GM12878 (cell line): ENCODE data around the gene ZSWIM5. TPM values are rescaled to one million over a fixed set of nuclear protein-coding genes. Genes with fewer than 3 reads are reported as not detected.

ENCODE experiments used
- ATAC-seq: fragments of 200-7000 bp; cut with Tn5 transposase; 3 replicates; pipeline ENCODE4 v1.9.1; 2020; ENCODE audit warnings: mild to moderate bottlenecking, moderate library complexity
- BruUV-seq: library from RNA; stranded (reverse); fragments of 400-500 nt; replicated peaks from 2 replicates; lab custom pipeline; 2021; lab: Mats Ljungman, UMichigan
- CTCF ChIA-PET: fragments of 300-600 bp; sonication (Branson Sonifier 250); formaldehyde crosslinking; extraction: SDS; loops from one replicate; lab custom pipeline; 2021; ENCODE audit warnings: inconsistent platforms; lab: Yijun Ruan, JAX
- POLR2A ChIA-PET: fragments of 350-600 bp; formaldehyde crosslinking; extraction: SDS; loops from one replicate; lab custom pipeline; 2021; ENCODE audit warnings: inconsistent platforms; lab: Charles Lee
- RAD21 ChIA-PET: fragments of 300-600 bp; sonication (Branson Sonifier 250); formaldehyde crosslinking; loops from one replicate; lab custom pipeline; 2023; ENCODE audit warnings: antibody characterized with exemption; ENCODE audit not compliant: unreplicated experiment; lab: Charles Lee
- SMC1A ChIA-PET: fragments of 300-600 bp; sonication (Branson Sonifier 250); formaldehyde crosslinking; loops from one replicate; lab custom pipeline; 2023; ENCODE audit not compliant: unreplicated experiment, uncharacterized antibody; lab: Charles Lee
- DNase-seq: peaks from one replicate; pipeline ENCODE4 v3.0.0-alpha.2; 2011; ENCODE audit warnings: low read depth, low spot score
- FAIRE-seq: peaks from 3 replicates; lab custom pipeline; 2011; peaks lifted over from hg19 to GRCh38; lab: Jason Lieb, UNC
- H2AFZ ChIP-seq: 2 replicates; pipeline ENCODE4 v1.6.0; 2011; ENCODE audit warnings: low read depth, low read length, control low read depth; ENCODE audit not compliant: control insufficient read depth
- H3K27ac ChIP-seq: 2 replicates; pipeline ENCODE4 v1.5.1; 2011; ENCODE audit warnings: control low read depth; ENCODE audit not compliant: control insufficient read depth, insufficient read depth
- H3K27me3 ChIP-seq, 2 experiments: replicated peaks in 1 of 2; 2 replicates each; pipeline versions ENCODE4 v1.6.0 to v1.6.1; 2011; ENCODE audit warnings: low read length in 1 of 2; ENCODE audit not compliant: control insufficient read depth in 2 of 2, insufficient read depth in 2 of 2
- H3K36me3 ChIP-seq, 2 experiments: 2 replicates each; pipeline ENCODE4 v1.5.1; 2011; ENCODE audit warnings: low read length in 1 of 2; ENCODE audit not compliant: control insufficient read depth in 2 of 2, insufficient read depth in 2 of 2
- H3K4me1 ChIP-seq: 2 replicates; pipeline ENCODE4 v1.6.1; 2011; ENCODE audit warnings: mild to moderate bottlenecking, low read length, moderate library complexity, mixed read lengths; ENCODE audit not compliant: control insufficient read depth, insufficient read depth
- H3K4me2 ChIP-seq: 2 replicates; pipeline ENCODE4 v1.6.0; 2011; ENCODE audit warnings: control low read depth; ENCODE audit not compliant: control insufficient read depth, insufficient read depth
- H3K4me3 ChIP-seq: fragments of 200-600 bp; sonication (generic); 2 replicates; pipeline ENCODE4 v1.5.1; 2016
- H3K79me2 ChIP-seq: 2 replicates; pipeline ENCODE4 v1.6.0; 2011; ENCODE audit warnings: low read length; ENCODE audit not compliant: control insufficient read depth, insufficient read depth
- H3K9ac ChIP-seq: 2 replicates; pipeline ENCODE4 v1.8.0; 2011; ENCODE audit warnings: low read length, control low read depth, mixed read lengths; ENCODE audit not compliant: control insufficient read depth, insufficient read depth
- H3K9me3 ChIP-seq: replicated peaks from 3 replicates; pipeline ENCODE4 v1.5.1; 2011; ENCODE audit warnings: mild to moderate bottlenecking, low read length; ENCODE audit not compliant: control insufficient read depth, insufficient read depth
- H4K20me1 ChIP-seq: 2 replicates; pipeline ENCODE4 v1.6.0; 2011; ENCODE audit not compliant: control insufficient read depth, insufficient read depth
- CHD2 ChIP-seq: IDR thresholded peaks from 2 replicates; pipeline ENCODE4 v1.6.1; 2011; ENCODE audit warnings: low read depth, low read length, improper control_type of control experiment, borderline replicate concordance
- EGR1 ChIP-seq, 2 experiments: IDR thresholded peaks; 1 replicate in 1 of 2; 2 replicates in 1 of 2; pipeline ENCODE4 v1.6.1; 2011 to 2012; ENCODE audit warnings: low read depth in 2 of 2, low read length in 2 of 2, borderline replicate concordance in 1 of 2, mild to moderate bottlenecking in 1 of 2, moderate library complexity in 1 of 2
- FOXM1 ChIP-seq: IDR thresholded peaks from 2 replicates; pipeline ENCODE4 v1.6.1; 2012; ENCODE audit warnings: low read depth, mild to moderate bottlenecking, inconsistent platforms, low read length, moderate library complexity
- NFYB ChIP-seq: IDR thresholded peaks from 2 replicates; pipeline ENCODE4 v1.6.1; 2011; ENCODE audit warnings: low read depth, mild to moderate bottlenecking, low read length, improper control_type of control experiment, moderate library complexity; ENCODE audit not compliant: insufficient read depth
- POLR2AphosphoS2 ChIP-seq: IDR thresholded peaks from 2 replicates; pipeline ENCODE4 v1.6.1; 2011; ENCODE audit warnings: low read depth, mild to moderate bottlenecking, low read length, improper control_type of control experiment, moderate library complexity
- RCOR1 ChIP-seq: conservative IDR thresholded peaks from 2 replicates; pipeline ENCODE4 v1.6.1; 2012; ENCODE audit warnings: low read depth, low read length, improper control_type of control experiment
- SMC3 ChIP-seq: IDR thresholded peaks from 2 replicates; pipeline ENCODE4 v1.6.1; 2011; ENCODE audit warnings: low read length, improper control_type of control experiment, borderline replicate concordance
- SUZ12 ChIP-seq: fragments of 200-600 bp; sonication (generic); IDR thresholded peaks from one replicate; pipeline ENCODE4 v1.6.1; 2018; ENCODE audit warnings: antibody characterized with exemption, mild to moderate bottlenecking; ENCODE audit not compliant: unreplicated experiment
- ZNF217 ChIP-seq: fragments of 450-650 bp; IDR thresholded peaks from 2 replicates; pipeline ENCODE4 v1.6.1; 2017; ENCODE audit warnings: antibody characterized with exemption, mild to moderate bottlenecking
- WGBS: methylation state at CpG from one replicate; pipeline ENCODE4 v1.1.6; 2016; ENCODE audit warnings: low lambda C conversion rate; ENCODE audit not compliant: insufficient replicate concordance, insufficient coverage; ENCODE audit errors: missing lambda C conversion rate; 5-methylcytosine and 5-hydroxymethylcytosine counted together
- in situ Hi-C: fragments of 300-500 bp; cut with MboI; formaldehyde crosslinking; loops from 9 replicates; pipeline ENCODE4 v1.14.3; 2018; ENCODE audit warnings: mixed read lengths
- intact Hi-C: fragments of 100-400 bp; cut with micrococcal nuclease; formaldehyde crosslinking; loops from one replicate; pipeline ENCODE4 v1.14.2; 2022; ENCODE audit not compliant: unreplicated experiment
- polyA plus RNA-seq, 11 experiments: library from polyadenylated mRNA; depleted of rRNA in 4 of 11; unstranded in 6 of 11; stranded (reverse) in 5 of 11; fragments of >200 nt; fragmentation: Nextera tagmentation in 4 of 11; fragmentation: Illumina TruSeq in 1 of 11; extraction: Ambion mirVana in 4 of 11; extraction: Trizol in 1 of 11; gene quantifications; 1 replicate in 1 of 11; 2 replicates in 10 of 11; pipeline versions ENCODE4 v1.2.1 to v1.2.3, GENCODE V29; 2011 to 2016; ENCODE audit warnings: inconsistent platforms in 2 of 11, missing spikeins in 2 of 11, low read depth in 1 of 11
- total RNA-seq, 4 experiments: library from RNA; depleted of rRNA in 3 of 4; stranded (reverse); fragments of >200 nt in 3 of 4; fragmentation: Illumina TruSeq in 1 of 4; extraction: Trizol in 1 of 4; gene quantifications; 2 replicates each; pipeline versions ENCODE4 v1.2.1 to v1.2.3, GENCODE V29; 2013 to 2021

Gene ZSWIM5
- total and polyA plus RNA-seq, 10 of the 15 experiments (the other 5 are each of a cell fraction or from before 2014, with no cell fraction given), result 0.07 to 0.97 (median 0.34) TPM; not detected in 1

- Histone ChIP-seq H3K4me3 (no peak overlapping the region), H3K4me1 (no peaks in the 10 kb centered on the region), H3K4me2 (no peak overlapping the region), H3K27ac (no peak overlapping the region), H3K9ac (no peak overlapping the region), H4K20me1 (no peaks in the 10 kb centered on the region), H3K79me2 (no peaks in the 10 kb centered on the region), H2AFZ (no peak overlapping the region), H3K36me3 (no peaks in the 10 kb centered on the region), H3K9me3 (no peaks in the 10 kb centered on the region; the same call in 2 of the 3 replicates), H3K27me3 (no peaks in the 10 kb centered on the region; a peak in 1 of 4 replicates)
- DNase-seq, result no peak
- 7% methylated on average over 1 of the region's 1 CpG for WGBS
- SMC1A ChIA-PET, result no interaction called here
- CTCF ChIA-PET, result no interaction called here
- no TSS peak for BruUV-seq
- in situ Hi-C loops (no loop called here), intact Hi-C loops (loop anchor here (10.0 kb wide), 1 partner anchor 221 kb away; the partner anchor contains the start of genes HECTD3 and UROD)
- POLR2A ChIA-PET, result no interaction called here
- no peak for FAIRE-seq
- TF ChIP-seq POLR2AphosphoS2 (no peak), ZNF217 (no peak), CHD2 (no peak), EGR1 (IDR thresholded peaks at IDR 0.05; ENCODE audit: borderline replicate concordance in 1 of 2, low read depth in 2 of 2, low read length in 2 of 2) (no peak), NFYB (no peak), FOXM1 (no peak), SUZ12 (no peak), SMC3 (no peak), RCOR1 (no peak)
- ATAC-seq, result no peak
- RAD21 ChIA-PET, result no interaction called here
Measured at GRCh38 chr1:45236136-45236535, 29.7 kb upstream of the ZSWIM5 start.
